ENCODE measurements around the gene PRG2.
"Not testable (repeated sequence)": the region's sequence is repeated elsewhere in the genome, so short reads cannot be mapped to it uniquely, and the experiment has no call there.

The PRG2 gene

GRCh38 chr11:57419146-57419545, 28.7 kb upstream of the PRG2 start:
- no peak for DNase-seq (ENCODE audit: low spot score)

GRCh38 chr11:57418131-57418530, 27.7 kb upstream of the PRG2 start:
- no peak for DNase-seq (ENCODE audit: low spot score)

DNA sequence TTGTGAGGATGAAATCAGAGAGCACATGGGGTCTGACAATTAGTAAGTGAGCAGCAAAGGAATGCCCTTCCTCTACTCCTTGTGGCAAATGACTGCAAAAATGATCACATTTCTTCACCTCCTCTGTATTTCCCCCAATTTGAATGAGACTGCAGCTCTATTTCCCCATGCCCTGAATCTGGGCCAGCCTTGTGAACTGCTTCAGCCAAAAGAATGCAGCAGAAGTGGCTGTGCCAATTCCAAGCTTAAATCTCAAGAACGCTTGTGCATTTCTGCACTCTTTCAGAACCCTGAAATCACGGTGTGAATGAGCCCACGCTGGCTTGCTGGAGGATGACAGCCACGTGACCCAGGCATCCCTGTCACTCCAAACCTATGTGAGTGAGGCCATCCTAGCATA, 26.6 kb upstream of the PRG2 start:
- no peak for DNase-seq (ENCODE audit: low spot score)

DNA sequence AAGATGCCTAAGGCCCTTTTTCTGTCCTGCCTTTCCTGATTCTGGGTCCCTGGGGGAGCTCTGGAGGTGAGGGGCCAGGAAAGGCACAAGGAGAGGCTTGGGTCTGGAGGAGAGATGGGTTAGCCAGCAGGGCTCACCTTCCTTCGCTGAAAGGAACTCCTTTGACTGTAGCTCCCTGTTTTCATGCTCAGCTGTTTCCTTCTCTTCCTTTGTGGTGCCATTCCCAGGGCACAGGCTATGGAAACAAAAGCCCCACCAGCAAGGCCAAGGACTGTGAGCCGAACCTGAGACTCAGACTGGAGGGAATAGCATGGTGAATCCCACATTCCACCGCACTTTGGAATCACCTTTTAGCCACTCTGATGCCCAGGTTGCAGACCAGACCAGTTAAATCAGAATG, 26.0 kb upstream of the PRG2 start:
- no peak for DNase-seq (ENCODE audit: low spot score)

DNA sequence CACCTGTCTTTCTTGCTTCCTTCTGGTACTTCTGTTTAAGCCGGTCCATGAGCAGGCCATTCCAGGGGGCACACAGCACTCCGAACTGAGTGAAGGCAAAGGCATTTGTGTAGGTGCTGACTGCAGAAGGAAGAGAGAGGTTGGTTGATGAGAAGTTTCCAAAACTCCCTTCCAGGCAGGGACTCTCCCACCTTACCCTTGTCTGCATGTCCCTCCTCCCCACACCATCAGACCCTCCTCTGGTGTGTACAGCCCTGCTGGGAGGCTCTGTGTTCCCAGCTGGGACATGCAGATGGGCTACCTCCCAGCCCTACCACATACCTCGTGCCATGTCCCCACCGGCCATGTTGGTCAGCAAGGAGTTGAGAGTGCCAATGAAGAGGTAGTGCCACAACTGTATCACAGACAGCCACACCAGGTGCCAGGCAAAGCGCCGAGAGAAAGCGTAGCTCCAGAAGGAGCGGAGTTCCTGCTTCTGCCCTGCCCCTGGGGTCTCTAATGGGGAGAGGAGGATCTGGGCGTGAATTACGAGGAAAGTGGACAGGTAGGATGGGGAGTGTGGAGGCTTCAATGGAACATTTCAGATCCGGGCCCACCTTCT, 24.3 kb upstream of the PRG2 start:
- no peak for DNase-seq (ENCODE audit: low spot score)

DNA sequence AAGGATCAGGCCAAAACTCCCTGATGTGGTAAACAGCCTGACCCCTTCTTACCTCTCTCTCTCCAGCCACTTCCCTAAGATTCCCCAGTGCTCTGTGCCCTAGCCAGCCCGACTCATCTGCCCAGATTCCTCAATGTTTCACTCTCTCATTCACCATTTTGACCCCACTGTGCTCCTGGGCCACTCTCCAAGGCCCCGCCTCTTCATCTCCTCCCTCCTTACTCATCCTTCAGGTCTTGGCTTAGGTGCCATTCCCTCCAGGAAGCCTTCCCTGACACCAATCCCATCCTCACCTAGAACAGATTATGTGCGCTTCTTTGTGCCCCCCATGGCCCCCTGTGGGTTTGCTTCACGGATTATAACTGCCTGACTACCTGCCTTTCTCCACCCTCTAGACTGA, 23.2 kb upstream of the PRG2 start:
- no peak for DNase-seq (ENCODE audit: low spot score)

DNA sequence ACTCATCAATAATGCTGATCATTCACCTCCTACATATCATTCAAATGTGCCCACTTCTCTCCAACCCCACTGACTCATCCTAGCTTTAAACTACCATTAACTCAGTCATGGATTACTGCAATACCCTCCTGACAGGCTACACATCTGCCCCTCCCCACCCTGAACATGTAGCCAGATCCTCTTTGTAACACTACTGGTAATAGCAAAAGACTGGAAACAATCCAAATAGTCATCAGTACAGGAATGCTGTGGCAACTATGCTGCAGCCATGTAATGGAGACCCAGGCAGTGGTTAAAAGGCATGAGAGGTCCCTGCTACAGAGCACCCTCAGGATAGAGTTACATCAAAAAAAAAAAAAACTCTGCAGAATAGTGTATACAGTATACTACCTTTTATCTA, 19.8 kb upstream of the PRG2 start:
- no peak for DNase-seq (ENCODE audit: low spot score)

DNA sequence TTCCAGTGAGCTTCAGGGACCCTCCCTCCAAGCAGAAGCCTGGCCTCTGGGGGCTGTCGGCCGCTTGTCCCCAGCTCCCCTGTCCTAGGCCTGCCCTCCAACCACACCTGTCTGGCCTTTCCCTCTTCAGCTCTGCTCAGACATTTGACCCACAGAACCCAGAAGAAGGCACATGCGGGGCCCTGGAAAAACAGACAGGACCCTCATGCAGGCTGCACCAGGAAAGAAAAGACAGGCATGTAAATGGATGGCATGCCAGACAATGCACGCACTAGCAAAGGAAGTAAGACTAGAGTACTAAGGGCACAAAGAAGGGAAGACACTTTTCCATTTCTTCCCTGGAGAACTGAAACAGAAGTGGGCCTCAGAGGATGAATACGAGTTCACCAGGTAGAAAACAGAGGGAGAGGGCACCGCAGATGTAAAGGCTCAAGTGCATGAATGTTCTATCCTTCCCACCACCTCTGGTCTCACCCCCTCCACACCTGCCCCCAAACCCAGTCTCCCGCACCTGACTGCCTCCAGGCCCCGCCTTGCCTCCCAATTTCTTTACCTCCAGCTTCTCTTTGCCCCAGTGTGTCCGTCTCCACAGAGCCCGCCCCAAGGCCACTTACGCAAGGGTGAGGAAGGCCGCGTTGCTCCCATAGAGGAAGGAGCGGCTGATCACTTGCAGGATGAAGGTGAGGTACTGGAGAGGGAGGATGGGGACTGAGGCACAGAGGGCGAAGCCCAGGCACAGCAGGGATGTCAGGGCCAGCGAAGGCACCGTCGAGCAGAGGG, 19.1 kb upstream of the PRG2 start:
- DNase-seq (ENCODE audit: low spot score): no peak

DNA sequence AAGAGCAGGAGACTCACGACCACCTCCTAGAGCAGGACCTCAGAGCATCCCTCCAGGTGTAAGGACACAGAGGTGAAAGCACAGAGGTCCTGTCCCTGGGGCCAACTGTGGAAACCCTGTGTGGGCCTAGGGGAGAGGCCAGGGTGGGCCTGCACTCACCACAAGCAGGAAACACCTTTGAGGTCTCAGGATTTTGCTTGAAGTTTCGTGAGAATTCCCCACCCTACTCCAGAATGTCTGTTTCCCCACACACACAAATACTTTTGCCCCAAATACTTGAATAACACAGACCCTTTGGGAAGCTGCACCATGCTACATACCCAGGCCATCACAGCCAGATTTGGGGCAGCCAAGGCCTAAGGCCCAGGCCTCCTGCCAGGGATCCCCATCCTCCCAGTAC, 18.3 kb upstream of the PRG2 start:
- DNase-seq (ENCODE audit: low spot score): no peak

GRCh38 chr11:57407941-57408475, 17.6 kb upstream of the PRG2 start:
- no peak for DNase-seq (ENCODE audit: low spot score)

DNA sequence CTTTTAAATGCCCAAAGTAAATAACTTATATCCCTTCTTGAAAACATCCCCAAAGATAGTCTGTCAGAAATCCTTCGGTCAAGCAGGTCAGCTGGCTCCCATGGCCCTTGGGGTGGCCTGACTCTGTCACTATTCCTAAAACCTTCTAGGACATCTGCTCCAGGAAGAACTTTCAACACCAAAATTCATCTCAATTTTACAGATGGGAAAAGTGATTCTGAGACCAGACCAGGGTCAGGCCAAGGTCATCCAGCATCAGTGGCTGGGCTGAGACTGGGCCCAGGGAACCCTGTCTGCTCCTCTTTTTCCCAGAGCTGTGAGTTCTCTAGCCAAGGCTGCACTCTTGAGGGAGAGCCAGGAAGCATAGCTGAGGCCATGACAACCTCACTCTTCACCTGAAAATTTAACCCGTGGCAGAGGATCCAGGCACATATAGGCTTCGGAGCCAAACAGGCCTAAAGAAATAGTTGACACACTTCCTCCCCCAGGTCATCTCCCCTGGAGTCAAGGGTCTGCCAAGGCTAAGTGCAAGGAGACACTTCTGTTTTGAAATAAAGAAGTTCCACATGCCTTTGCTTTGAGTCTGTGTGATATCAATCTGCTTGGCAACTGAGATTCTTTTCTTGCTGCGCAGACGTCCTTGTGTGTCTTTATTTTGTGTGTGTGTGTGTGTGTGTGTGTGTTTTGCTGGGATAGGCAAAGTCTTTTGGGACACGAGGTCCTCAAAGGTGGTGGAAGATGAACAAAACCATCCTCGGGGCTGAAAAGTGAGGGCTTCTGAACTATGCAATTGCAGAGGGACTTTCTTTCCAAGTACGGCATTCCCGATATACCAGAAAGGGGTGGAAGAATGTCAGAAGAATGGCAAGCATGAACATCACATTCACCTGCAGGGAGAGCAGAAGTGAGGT, 16.8 kb upstream of the PRG2 start:
- no peak for DNase-seq (ENCODE audit: low spot score)

- DNase-seq (ENCODE audit: low spot score): no peak
These were observed 16.0 kb upstream of the PRG2 start for GRCh38 chr11:57406337-57406904.

GRCh38 chr11:57405271-57405860, 14.9 kb upstream of the PRG2 start:
- DNase-seq (ENCODE audit: low spot score): no peak

GRCh38 chr11:57403802-57404147, 13.3 kb upstream of the PRG2 start:
- DNase-seq (ENCODE audit: low spot score): no peak

- DNase-seq (ENCODE audit: low spot score): not testable (repeated sequence)
These were observed 12.8 kb upstream of the PRG2 start for GRCh38 chr11:57403003-57403801.

DNA sequence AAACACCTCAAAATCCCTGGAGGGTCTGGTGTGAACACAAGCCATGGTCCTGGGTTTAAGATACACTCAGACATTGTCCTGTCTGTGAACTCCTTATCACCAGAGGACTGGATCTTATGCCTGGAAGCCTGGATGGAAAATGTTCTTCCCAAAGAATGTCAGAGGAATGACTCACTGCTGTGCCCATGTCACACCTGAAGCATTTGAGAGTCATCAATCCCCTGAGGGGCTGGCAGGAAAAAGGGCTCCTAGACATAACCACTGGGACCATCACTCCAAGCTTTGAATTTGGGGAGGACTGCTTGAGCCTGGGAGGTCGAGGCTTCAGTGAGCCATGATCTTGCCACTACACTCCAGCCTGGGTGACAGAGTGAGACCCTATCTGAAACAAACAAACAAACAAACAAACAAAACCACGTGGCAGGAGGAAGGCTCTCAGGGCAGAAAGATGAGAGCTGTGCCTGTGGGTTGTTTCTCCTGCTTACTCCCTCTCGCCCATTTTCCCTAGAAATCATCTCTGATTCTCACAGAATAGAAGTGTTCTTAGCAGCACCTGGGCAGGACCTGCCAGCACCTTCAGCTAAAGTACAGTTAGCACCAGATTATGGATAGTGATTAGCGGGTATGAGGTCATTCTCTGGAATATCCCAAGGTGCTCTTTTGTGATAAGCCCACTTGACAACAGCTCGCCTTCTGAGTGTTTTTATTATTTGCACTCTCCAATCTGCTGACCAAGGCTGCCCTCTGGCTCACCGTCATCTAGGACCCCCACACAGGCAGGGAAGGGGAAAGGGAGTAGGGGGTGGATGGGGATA, 11.9 kb upstream of the PRG2 start:
- DNase-seq (ENCODE audit: low spot score): peak; percentile 43

- DNase-seq (ENCODE audit: low spot score): no peak
These were observed 9.6 kb upstream of the PRG2 start for GRCh38 chr11:57399972-57400578.

DNA sequence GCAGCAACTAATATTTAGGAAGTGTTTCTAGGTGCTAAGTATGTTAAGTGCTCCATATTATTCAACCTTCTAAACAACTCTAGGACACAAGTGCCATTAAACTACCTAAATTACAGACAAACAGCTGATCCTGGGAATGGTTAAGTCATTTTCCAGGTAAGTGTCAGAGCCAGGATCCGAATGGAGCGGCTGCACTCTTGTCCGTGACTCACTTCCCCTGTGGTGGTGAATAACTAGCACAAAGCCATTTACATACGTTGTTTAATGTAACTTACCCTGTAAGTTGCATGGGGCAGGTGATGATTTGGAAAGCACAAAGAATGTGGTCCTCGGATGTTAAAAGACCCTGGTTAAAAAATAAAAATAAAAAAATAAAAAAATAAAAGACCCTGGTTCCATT, 8.8 kb upstream of the PRG2 start:
- DNase-seq (ENCODE audit: low spot score): no peak

GRCh38 chr11:57397394-57397990, 7.0 kb upstream of the PRG2 start:
- no peak for DNase-seq (ENCODE audit: low spot score)
